ENCODE data around the gene MAN1A2. TPM values are rescaled to one million over a fixed set of nuclear protein-coding genes. Genes with fewer than 3 reads are reported as not detected.

Gene MAN1A2
- total and polyA plus RNA-seq, 2 experiments from 2014 or later = 20.6 to 30.0 TPM

GRCh38 chr1:117565076-117565556, 197.9 kb downstream of the MAN1A2 start:
- no peak overlapping the region for H3K27ac ChIP-seq
- H3K4me1 ChIP-seq (ENCODE audit: low read depth) = no peaks in the 10 kb centered on the region
- no peak for DNase-seq (ENCODE audit: low read depth in 1 of 2, low spot score in 1 of 2)
- no peak overlapping the region for H3K4me3 ChIP-seq
- TF ChIP-seq CTCF (IDR thresholded peaks at IDR 0.05; ENCODE audit: low read depth, low read length) = no peak
- H3K9me3 ChIP-seq (ENCODE audit: low read depth) = no peaks in the 10 kb centered on the region
- no peaks in the 10 kb centered on the region for H3K36me3 ChIP-seq
- no peaks in the 10 kb centered on the region for H3K27me3 ChIP-seq

GRCh38 chr1:117565745-117566455, 198.7 kb downstream of the MAN1A2 start:
- H3K27ac ChIP-seq = no peak overlapping the region
- DNase-seq (ENCODE audit: low read depth in 1 of 2, low spot score in 1 of 2) = no peak

GRCh38 chr1:117566556-117566955, 199.3 kb downstream of the MAN1A2 start:
- no peaks in the 10 kb centered on the region for H3K9me3 ChIP-seq (ENCODE audit: low read depth)
- TF ChIP-seq CTCF (IDR thresholded peaks at IDR 0.05; ENCODE audit: low read depth, low read length) = no peak
- H3K27ac ChIP-seq = no peak overlapping the region
- H3K4me1 ChIP-seq (ENCODE audit: low read depth) = no peaks in the 10 kb centered on the region
- DNase-seq (ENCODE audit: low read depth in 1 of 2, low spot score in 1 of 2) = no peak
- H3K36me3 ChIP-seq = no peaks in the 10 kb centered on the region
- H3K27me3 ChIP-seq = no peaks in the 10 kb centered on the region
- H3K4me3 ChIP-seq = no peak overlapping the region

More at GRCh38 chr1:117565745-117566455, 198.7 kb downstream of the MAN1A2 start:
- Histone ChIP-seq H3K9me3 (ENCODE audit: low read depth) (no peaks in the 10 kb centered on the region), H3K36me3 (no peaks in the 10 kb centered on the region), H3K4me3 (no peak overlapping the region), H3K27me3 (no peaks in the 10 kb centered on the region), H3K4me1 (ENCODE audit: low read depth) (no peaks in the 10 kb centered on the region)
- TF ChIP-seq CTCF (IDR thresholded peaks at IDR 0.05; ENCODE audit: low read depth, low read length) = no peak

- Histone ChIP-seq H3K9me3 (ENCODE audit: low read depth) (no peaks in the 10 kb centered on the region), H3K27ac (no peak overlapping the region), H3K27me3 (no peaks in the 10 kb centered on the region), H3K36me3 (no peaks in the 10 kb centered on the region), H3K4me3 (no peak overlapping the region), H3K4me1 (ENCODE audit: low read depth) (no peaks in the 10 kb centered on the region)
- TF ChIP-seq CTCF (IDR thresholded peaks at IDR 0.05; ENCODE audit: low read depth, low read length) = no peak
- no peak for DNase-seq (ENCODE audit: low read depth in 1 of 2, low spot score in 1 of 2)
These were observed 200.2 kb downstream of the MAN1A2 start for GRCh38 chr1:117567435-117567834.

- TF ChIP-seq CTCF (IDR thresholded peaks at IDR 0.05; ENCODE audit: low read depth, low read length) = no peak
- Histone ChIP-seq H3K27me3 (no peaks in the 10 kb centered on the region), H3K27ac (no peak overlapping the region), H3K36me3 (no peaks in the 10 kb centered on the region), H3K9me3 (ENCODE audit: low read depth) (no peaks in the 10 kb centered on the region), H3K4me1 (ENCODE audit: low read depth) (no peaks in the 10 kb centered on the region), H3K4me3 (no peak overlapping the region)
- no peak for DNase-seq (ENCODE audit: low read depth in 1 of 2, low spot score in 1 of 2)
These were observed 200.7 kb downstream of the MAN1A2 start for GRCh38 chr1:117567976-117568375.

All from cardiac muscle cell (in vitro differentiated cells and primary cell).